ENCODE data around the gene RRAD. TPM values are rescaled to one million over a fixed set of nuclear protein-coding genes. Genes with fewer than 3 reads are reported as not detected.

RRAD gene
- total RNA-seq, 1 experiment from 2014 or later, result not detected

- DNase-seq (ENCODE audit: low read depth), result no peak
Observed at GRCh38 chr16:66881560-66881959, 43.8 kb downstream of the RRAD start.

- no peak for DNase-seq (ENCODE audit: low read depth)
Observed at GRCh38 chr16:66881014-66881417, 44.3 kb downstream of the RRAD start.

- peak; percentile 86 for DNase-seq (ENCODE audit: low read depth)
Observed at GRCh38 chr16:66880288-66881013, 44.9 kb downstream of the RRAD start, which contains the start of gene PDP2. Gene PDP2 (plus strand): TSS chr16:66880515. CDS start chr16:66884285, 3,770 bp downstream.

- peak; percentile 37 for DNase-seq (ENCODE audit: low read depth)
Observed at GRCh38 chr16:66878067-66878466, 47.3 kb downstream of the RRAD start.

- peak; percentile 72 for DNase-seq (ENCODE audit: low read depth)
Observed at GRCh38 chr16:66874079-66874775, 51.1 kb downstream of the RRAD start.

GRCh38 chr16:66873685-66874055 is 51.7 kb downstream of the RRAD start:
- no peak for DNase-seq (ENCODE audit: low read depth)

GRCh38 chr16:66872943-66873684 is 52.2 kb downstream of the RRAD start:
- DNase-seq (ENCODE audit: low read depth), result peak; percentile 100

- DNase-seq (ENCODE audit: low read depth), result no peak
Observed at GRCh38 chr16:66872559-66872942, 52.8 kb downstream of the RRAD start.

- no peak for DNase-seq (ENCODE audit: low read depth)
Observed at GRCh38 chr16:66871840-66872239, 53.5 kb downstream of the RRAD start.

Other genes with a start within 250 kb of the RRAD start
- gene CMTM4, start 228.8 kb downstream of the RRAD start, total RNA-seq (2014; rRNA removed; shearing (Covaris generic)), result 27.0 and 34.4 TPM in 2 replicates
- 29.6 and 52.9 TPM in 2 replicates for gene DYNC1LI2, start 173.9 kb downstream of the RRAD start, total RNA-seq (2014; rRNA removed; shearing (Covaris generic))
- not detected in 2 replicates for gene TERB1, start 124.0 kb downstream of the RRAD start, total RNA-seq (2014; rRNA removed; shearing (Covaris generic))
- gene NAE1, start 94.6 kb downstream of the RRAD start, total RNA-seq (2014; rRNA removed; shearing (Covaris generic)), result 86.8 and 93.6 TPM in 2 replicates
- gene CA7, start 81.1 kb downstream of the RRAD start, total RNA-seq (2014; rRNA removed; shearing (Covaris generic)), result not detected in 2 replicates
- gene PDP2, start 45.0 kb downstream of the RRAD start, total RNA-seq (2014; rRNA removed; shearing (Covaris generic)), result 10.6 and 12.1 TPM in 2 replicates
- not detected in 2 replicates for gene CDH16, start 6.7 kb downstream of the RRAD start, total RNA-seq (2014; rRNA removed; shearing (Covaris generic))
- 230 and 244 TPM in 2 replicates for gene CIAO2B, start 8.9 kb upstream of the RRAD start, total RNA-seq (2014; rRNA removed; shearing (Covaris generic))
- gene CES2, start 10.0 kb upstream of the RRAD start, total RNA-seq (2014; rRNA removed; shearing (Covaris generic)), result 19.3 and 24.0 TPM in 2 replicates
- gene CES3, start 35.7 kb upstream of the RRAD start, total RNA-seq (2014; rRNA removed; shearing (Covaris generic)), result 0.53 and 1.2 TPM in 2 replicates
- gene CES4A, start 63.1 kb upstream of the RRAD start, total RNA-seq (2014; rRNA removed; shearing (Covaris generic)), result not detected in 2 replicates
- 62.7 and 93.7 TPM in 2 replicates for gene CBFB, start 103.6 kb upstream of the RRAD start, total RNA-seq (2014; rRNA removed; shearing (Covaris generic))
- 12.1 and 23.8 TPM in 2 replicates for gene PHAF1, start 184.4 kb upstream of the RRAD start, total RNA-seq (2014; rRNA removed; shearing (Covaris generic))
- 2.8 and 5.6 TPM in 2 replicates for gene B3GNT9, start 225.5 kb upstream of the RRAD start, total RNA-seq (2014; rRNA removed; shearing (Covaris generic))
- gene TRADD, start 234.4 kb upstream of the RRAD start, total RNA-seq (2014; rRNA removed; shearing (Covaris generic)), result 10.9 and 13.7 TPM in 2 replicates
- 10.3 and 12.8 TPM in 2 replicates for gene FBXL8, start 234.4 kb upstream of the RRAD start, total RNA-seq (2014; rRNA removed; shearing (Covaris generic))
- 9.0 and 11.0 TPM in 2 replicates for gene HSF4, start 239.2 kb upstream of the RRAD start, total RNA-seq (2014; rRNA removed; shearing (Covaris generic))
- gene NOL3, start 245.0 kb upstream of the RRAD start, total RNA-seq (2014; rRNA removed; shearing (Covaris generic)), result 18.4 and 22.8 TPM in 2 replicates